ENCODE measurements around the gene LY6G6F. TPM values are rescaled to one million over a fixed set of nuclear protein-coding genes. Genes with fewer than 3 reads are reported as not detected.

LY6G6F gene
- total RNA-seq, 2 donors from 2014 or later: not detected

DNA sequence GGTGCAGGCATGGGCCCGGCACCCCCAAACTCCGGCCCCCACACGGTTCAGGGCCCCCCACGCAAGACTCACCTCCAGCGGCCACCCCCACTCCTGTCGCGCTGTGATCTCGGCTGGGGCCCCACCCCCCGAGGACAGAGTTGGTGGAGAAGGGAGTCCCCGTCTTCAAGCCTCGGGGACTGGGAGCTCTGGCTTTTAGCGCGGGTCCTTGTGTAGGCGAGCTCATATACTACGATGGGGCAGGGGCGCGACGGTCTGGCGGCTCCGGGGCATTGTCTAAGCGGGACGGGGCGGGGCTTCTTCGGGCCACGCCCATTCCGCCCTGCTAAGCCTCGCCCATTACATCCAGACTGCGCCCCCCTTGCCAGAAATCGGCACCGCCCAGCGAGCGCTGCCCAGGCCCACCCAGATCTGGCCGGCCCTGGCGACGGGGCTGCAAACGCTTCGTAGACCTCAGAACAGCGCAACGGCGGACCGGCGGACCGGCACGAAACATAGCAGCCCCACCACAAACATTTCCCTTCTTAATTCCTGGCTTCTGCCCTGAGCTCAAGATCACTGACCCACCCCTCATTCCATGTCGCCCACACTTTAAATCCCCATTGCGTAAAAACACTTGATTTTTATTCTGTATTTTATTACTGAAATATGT, 23.4 kb downstream of the LY6G6F start:
- ATAC-seq (ENCODE audit: insufficient number of reproducible peaks, low FRiP score, low read depth): peak; percentile 17
- peaks cover 26 to 45% of the 10 kb centered on the region in 2 donors for H3K4me1 ChIP-seq (ENCODE audit: control insufficient read depth in 1 of 2, low read depth in 2 of 2)

DNA sequence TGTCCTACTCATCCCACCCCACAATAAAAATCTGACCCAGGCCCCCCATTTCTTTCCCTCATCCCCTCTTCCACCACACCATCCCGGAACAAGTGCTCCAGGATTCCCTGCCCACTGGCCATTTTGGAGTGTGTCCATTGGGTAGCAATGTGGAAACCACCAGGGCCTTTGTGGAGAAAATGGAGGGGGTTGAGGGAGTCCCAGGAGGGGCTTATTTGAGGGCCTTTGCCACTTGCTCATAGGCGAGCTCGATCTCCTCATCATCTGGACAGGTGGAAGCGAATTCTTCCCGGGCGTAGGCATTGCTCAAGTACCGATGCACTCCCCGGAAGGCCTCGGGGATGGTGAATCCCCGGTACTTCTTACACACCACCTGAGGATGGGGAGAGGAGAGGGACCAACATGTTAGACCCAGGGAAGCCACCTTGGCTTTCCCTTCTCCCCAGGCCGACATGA, 24.0 kb downstream of the LY6G6F start:
- no peaks in the 10 kb centered on the region for H3K27me3 ChIP-seq (replicated peaks; ENCODE audit: insufficient read depth)
- peaks cover 26 to 45% of the 10 kb centered on the region in 2 donors for H3K4me1 ChIP-seq (ENCODE audit: control insufficient read depth in 1 of 2, low read depth in 2 of 2)
- ATAC-seq (ENCODE audit: insufficient number of reproducible peaks, low FRiP score, low read depth) (no peak), DNase-seq (ENCODE audit: low spot score) (no peak)
- peaks cover 55% of the 10 kb centered on the region for H3K36me3 ChIP-seq
- no peaks in the 10 kb centered on the region for H3K9me3 ChIP-seq
- TF ChIP-seq, protein P1, sequence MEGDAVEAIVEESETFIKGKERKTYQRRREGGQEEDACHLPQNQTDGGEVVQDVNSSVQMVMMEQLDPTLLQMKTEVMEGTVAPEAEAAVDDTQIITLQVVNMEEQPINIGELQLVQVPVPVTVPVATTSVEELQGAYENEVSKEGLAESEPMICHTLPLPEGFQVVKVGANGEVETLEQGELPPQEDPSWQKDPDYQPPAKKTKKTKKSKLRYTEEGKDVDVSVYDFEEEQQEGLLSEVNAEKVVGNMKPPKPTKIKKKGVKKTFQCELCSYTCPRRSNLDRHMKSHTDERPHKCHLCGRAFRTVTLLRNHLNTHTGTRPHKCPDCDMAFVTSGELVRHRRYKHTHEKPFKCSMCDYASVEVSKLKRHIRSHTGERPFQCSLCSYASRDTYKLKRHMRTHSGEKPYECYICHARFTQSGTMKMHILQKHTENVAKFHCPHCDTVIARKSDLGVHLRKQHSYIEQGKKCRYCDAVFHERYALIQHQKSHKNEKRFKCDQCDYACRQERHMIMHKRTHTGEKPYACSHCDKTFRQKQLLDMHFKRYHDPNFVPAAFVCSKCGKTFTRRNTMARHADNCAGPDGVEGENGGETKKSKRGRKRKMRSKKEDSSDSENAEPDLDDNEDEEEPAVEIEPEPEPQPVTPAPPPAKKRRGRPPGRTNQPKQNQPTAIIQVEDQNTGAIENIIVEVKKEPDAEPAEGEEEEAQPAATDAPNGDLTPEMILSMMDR (IDR thresholded peaks at IDR 0.05): no peak
- peak overlapping the region; percentile 97 to 98 for H3K27ac ChIP-seq
- peak overlapping the region; percentile 99 for H3K4me3 ChIP-seq

More for the DNA sequence above, 23.4 kb downstream of the LY6G6F start:
- Histone ChIP-seq H3K36me3 (peaks cover 56% of the 10 kb centered on the region), H3K9me3 (no peaks in the 10 kb centered on the region), H3K4me3 (peak overlapping the region; percentile 99), H3K27ac (peak overlapping the region; percentile 97 to 98), H3K27me3 (replicated peaks; ENCODE audit: insufficient read depth) (no peaks in the 10 kb centered on the region)
- DNase-seq (ENCODE audit: low spot score): peak; percentile 57
- TF ChIP-seq, protein P1 (IDR thresholded peaks at IDR 0.05): no peak

GRCh38 chr6:31732029-31732428, 25.4 kb downstream of the LY6G6F start:
- H3K4me1 ChIP-seq (ENCODE audit: control insufficient read depth in 1 of 2, low read depth in 2 of 2): peaks cover 30 to 49% of the 10 kb centered on the region in 2 donors

DNA sequence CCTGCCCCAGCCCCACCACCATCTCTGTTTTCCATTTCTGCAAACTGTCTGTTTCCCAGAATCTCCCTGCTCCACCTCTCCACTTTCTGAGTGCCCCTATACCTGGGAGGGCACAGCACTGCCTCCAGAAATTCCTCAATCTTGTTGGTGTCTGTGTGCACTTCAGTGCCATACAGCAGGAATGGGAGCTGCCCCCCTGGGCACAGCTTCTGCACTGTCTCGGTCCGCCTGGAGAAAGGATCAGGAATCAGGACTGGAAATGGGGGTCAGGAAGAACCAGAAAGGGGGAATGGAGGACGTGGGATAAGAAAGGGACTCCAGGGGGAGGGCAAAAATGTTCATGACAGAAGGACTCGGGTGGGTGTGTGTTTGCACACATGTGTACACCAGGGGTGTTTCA, 27.1 kb downstream of the LY6G6F start:
- Histone ChIP-seq H3K9me3 (no peaks in the 10 kb centered on the region), H3K27me3 (replicated peaks; ENCODE audit: insufficient read depth) (no peaks in the 10 kb centered on the region), H3K4me3 (peak overlapping the region; percentile 92), H3K4me1 (ENCODE audit: control insufficient read depth in 1 of 2, low read depth in 2 of 2) (peaks cover 21 to 40% of the 10 kb centered on the region in 2 donors), H3K36me3 (peaks cover 30% of the 10 kb centered on the region), H3K27ac (peak overlapping the region; percentile 89 to 96)
- DNase-seq (ENCODE audit: low spot score): no peak
- ATAC-seq (ENCODE audit: insufficient number of reproducible peaks, low FRiP score, low read depth): no peak
- TF ChIP-seq, protein P1 (IDR thresholded peaks at IDR 0.05): no peak

More at GRCh38 chr6:31732029-31732428, 25.4 kb downstream of the LY6G6F start:
- ATAC-seq (ENCODE audit: insufficient number of reproducible peaks, low FRiP score, low read depth): no peak
- H3K27me3 ChIP-seq (replicated peaks; ENCODE audit: insufficient read depth): no peaks in the 10 kb centered on the region
- H3K27ac ChIP-seq: no peak overlapping the region
- H3K36me3 ChIP-seq: peaks cover 41% of the 10 kb centered on the region
- H3K4me3 ChIP-seq: no peak overlapping the region
- TF ChIP-seq, protein P1 (IDR thresholded peaks at IDR 0.05): no peak
- no peaks in the 10 kb centered on the region for H3K9me3 ChIP-seq
- DNase-seq (ENCODE audit: low spot score): no peak

DNA sequence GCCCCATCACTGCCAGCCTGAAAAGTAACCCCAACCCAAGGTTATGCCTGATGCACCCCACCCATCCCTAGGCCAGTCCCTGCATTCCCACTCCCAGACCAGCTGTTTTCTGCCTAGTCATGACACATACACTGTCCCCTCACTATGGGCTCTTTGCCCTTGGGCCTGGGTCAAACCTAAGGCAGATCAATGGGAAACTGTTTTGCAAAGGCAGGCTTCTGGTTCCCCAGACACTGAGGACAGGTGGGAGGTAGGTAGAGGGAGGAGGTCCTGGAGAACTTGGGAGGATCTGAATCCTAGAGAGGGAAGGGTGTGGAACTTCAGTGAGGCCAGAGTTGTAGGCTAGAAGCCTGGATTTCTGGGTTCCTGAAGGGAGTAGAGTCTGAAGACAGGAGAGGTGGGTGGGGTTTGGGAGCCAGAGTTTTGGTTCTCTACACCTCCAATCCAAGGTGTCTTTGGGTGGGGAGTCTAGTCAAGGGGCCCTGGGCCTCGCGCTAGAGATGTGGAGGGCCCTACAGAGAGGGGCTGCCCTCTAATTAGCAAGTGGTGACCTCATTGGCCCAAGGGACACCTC, 27.7 kb downstream of the LY6G6F start:
- peaks cover 23 to 43% of the 10 kb centered on the region in 2 donors for H3K4me1 ChIP-seq (ENCODE audit: control insufficient read depth in 1 of 2, low read depth in 2 of 2)

More for the DNA sequence above, 27.7 kb downstream of the LY6G6F start:
- no peak for ATAC-seq (ENCODE audit: insufficient number of reproducible peaks, low FRiP score, low read depth)
- no peaks in the 10 kb centered on the region for H3K27me3 ChIP-seq (replicated peaks; ENCODE audit: insufficient read depth)
- H3K27ac ChIP-seq: peak overlapping the region; percentile 89 to 96
- no peaks in the 10 kb centered on the region for H3K9me3 ChIP-seq
- H3K36me3 ChIP-seq: peaks cover 30% of the 10 kb centered on the region
- peak overlapping the region; percentile 92 for H3K4me3 ChIP-seq
- DNase-seq (ENCODE audit: low spot score): no peak
- TF ChIP-seq, protein P1 (IDR thresholded peaks at IDR 0.05): no peak
